Osteoblast (primary cell): ENCODE results near the gene IL1F10. TPM values are rescaled to one million over a fixed set of nuclear protein-coding genes. Genes with fewer than 3 reads are reported as not detected.
A peak's percentile ranks its signal among the peaks of the same experiment; 100 is the strongest.

Experiments
- DNase-seq: peaks from one replicate; pipeline ENCODE4 v3.0.0; 2011; ENCODE audit warnings: low spot score, mixed read lengths; ENCODE audit not compliant: insufficient read length; ENCODE audit errors: missing footprints
- H2AFZ ChIP-seq: 2 replicates; pipeline ENCODE4 v1.6.0; 2011; ENCODE audit warnings: mild to moderate bottlenecking, low read length
- H3K27ac ChIP-seq: 2 replicates; pipeline ENCODE4 v1.5.1; 2011; ENCODE audit warnings: mild to moderate bottlenecking, low read depth, low read length, moderate library complexity
- H3K27me3 ChIP-seq: 2 replicates; pipeline ENCODE4 v1.6.0; 2012; ENCODE audit warnings: mild to moderate bottlenecking, control low read depth, inconsistent platforms, low read length, moderate library complexity; ENCODE audit not compliant: insufficient read depth
- H3K36me3 ChIP-seq: 2 replicates; pipeline ENCODE4 v1.5.1; 2011; ENCODE audit warnings: mild to moderate bottlenecking, low read length, control low read depth, moderate library complexity; ENCODE audit not compliant: insufficient read depth
- H3K4me1 ChIP-seq: 2 replicates; pipeline ENCODE4 v1.5.1; 2011; ENCODE audit warnings: mild to moderate bottlenecking, low read length, control low read depth, moderate library complexity; ENCODE audit not compliant: insufficient read depth
- H3K4me2 ChIP-seq: 2 replicates; pipeline ENCODE4 v1.6.0; 2011; ENCODE audit warnings: mild to moderate bottlenecking, low read length; ENCODE audit not compliant: insufficient read depth
- H3K4me3 ChIP-seq: fragments of 200-600 bp; sonication (generic); 3 replicates; pipeline ENCODE4 v1.5.1; 2012; ENCODE audit warnings: mild to moderate bottlenecking, low read length, inconsistent platforms; ENCODE audit not compliant: insufficient read depth
- H3K79me2 ChIP-seq: 2 replicates; pipeline ENCODE4 v1.6.0; 2012; ENCODE audit warnings: mild to moderate bottlenecking, low read length, control low read depth, inconsistent platforms; ENCODE audit not compliant: insufficient read depth
- H3K9me3 ChIP-seq: 2 replicates; pipeline ENCODE4 v1.5.1; 2011; ENCODE audit warnings: low read depth, low read length, control low read depth
- H4K20me1 ChIP-seq: 2 replicates; pipeline ENCODE4 v1.6.0; 2012; ENCODE audit warnings: mild to moderate bottlenecking, low read length, control low read depth; ENCODE audit not compliant: insufficient read depth
- total RNA-seq: library from RNA; depleted of rRNA; stranded (reverse); fragments of >200 nt; gene quantifications from 2 replicates; pipeline ENCODE4 v1.2.3, GENCODE V29; 2012
- TF ChIP-seq, protein P1 (sequence below): IDR thresholded peaks from 2 replicates; pipeline ENCODE4 v1.5.1; 2011; ENCODE audit warnings: mild to moderate bottlenecking, low read depth, low read length, moderate library complexity; ENCODE audit errors: extremely low read depth

The IL1F10 gene
- total RNA-seq, 1 donor = not detected

GRCh38 chr2:113084249-113085000, 16.7 kb downstream of the IL1F10 start:
- Histone ChIP-seq H3K4me1 (no peaks in the 10 kb centered on the region), H4K20me1 (no peaks in the 10 kb centered on the region), H3K27ac (no peak overlapping the region), H3K4me2 (no peak overlapping the region), H2AFZ (no peak overlapping the region), H3K27me3 (peaks cover 27% of the 10 kb centered on the region), H3K79me2 (no peaks in the 10 kb centered on the region), H3K9me3 (no peaks in the 10 kb centered on the region), H3K36me3 (no peaks in the 10 kb centered on the region), H3K4me3 (no peak overlapping the region)
- no peak for DNase-seq
- TF ChIP-seq, protein P1, sequence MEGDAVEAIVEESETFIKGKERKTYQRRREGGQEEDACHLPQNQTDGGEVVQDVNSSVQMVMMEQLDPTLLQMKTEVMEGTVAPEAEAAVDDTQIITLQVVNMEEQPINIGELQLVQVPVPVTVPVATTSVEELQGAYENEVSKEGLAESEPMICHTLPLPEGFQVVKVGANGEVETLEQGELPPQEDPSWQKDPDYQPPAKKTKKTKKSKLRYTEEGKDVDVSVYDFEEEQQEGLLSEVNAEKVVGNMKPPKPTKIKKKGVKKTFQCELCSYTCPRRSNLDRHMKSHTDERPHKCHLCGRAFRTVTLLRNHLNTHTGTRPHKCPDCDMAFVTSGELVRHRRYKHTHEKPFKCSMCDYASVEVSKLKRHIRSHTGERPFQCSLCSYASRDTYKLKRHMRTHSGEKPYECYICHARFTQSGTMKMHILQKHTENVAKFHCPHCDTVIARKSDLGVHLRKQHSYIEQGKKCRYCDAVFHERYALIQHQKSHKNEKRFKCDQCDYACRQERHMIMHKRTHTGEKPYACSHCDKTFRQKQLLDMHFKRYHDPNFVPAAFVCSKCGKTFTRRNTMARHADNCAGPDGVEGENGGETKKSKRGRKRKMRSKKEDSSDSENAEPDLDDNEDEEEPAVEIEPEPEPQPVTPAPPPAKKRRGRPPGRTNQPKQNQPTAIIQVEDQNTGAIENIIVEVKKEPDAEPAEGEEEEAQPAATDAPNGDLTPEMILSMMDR = peak; percentile 53

DNA sequence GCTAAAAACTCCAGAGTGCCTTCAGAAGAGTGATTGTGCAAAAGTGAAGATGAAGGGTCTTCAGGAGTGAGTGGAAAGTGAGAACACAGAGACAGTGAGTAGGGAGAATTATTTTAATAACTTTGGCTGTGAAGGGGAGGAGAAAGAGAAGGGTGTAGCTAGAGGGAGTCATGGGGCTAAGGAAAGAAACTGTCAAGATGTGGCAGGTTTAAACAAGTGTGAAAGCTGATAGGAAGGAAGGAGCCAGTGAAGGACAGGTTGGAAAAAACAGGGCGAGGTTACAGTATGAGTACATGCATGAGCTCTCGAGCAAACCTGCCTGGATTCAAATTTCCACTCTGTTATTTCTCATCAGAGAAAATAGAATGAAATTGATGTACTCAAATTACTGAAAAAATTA, 17.8 kb downstream of the IL1F10 start:
- no peak overlapping the region for H3K4me2 ChIP-seq
- peaks cover 29% of the 10 kb centered on the region for H3K27me3 ChIP-seq
- no peaks in the 10 kb centered on the region for H3K79me2 ChIP-seq
- no peaks in the 10 kb centered on the region for H3K4me1 ChIP-seq
- H3K27ac ChIP-seq = no peak overlapping the region
- no peaks in the 10 kb centered on the region for H3K9me3 ChIP-seq
- no peak for DNase-seq
- H2AFZ ChIP-seq = no peak overlapping the region
- no peak overlapping the region for H3K4me3 ChIP-seq
- H3K36me3 ChIP-seq = no peaks in the 10 kb centered on the region
- TF ChIP-seq, protein P1 = no peak
- H4K20me1 ChIP-seq = no peaks in the 10 kb centered on the region

GRCh38 chr2:113088213-113088992, 20.6 kb downstream of the IL1F10 start:
- H3K4me2 ChIP-seq = no peak overlapping the region
- TF ChIP-seq, protein P1 = no peak

DNA sequence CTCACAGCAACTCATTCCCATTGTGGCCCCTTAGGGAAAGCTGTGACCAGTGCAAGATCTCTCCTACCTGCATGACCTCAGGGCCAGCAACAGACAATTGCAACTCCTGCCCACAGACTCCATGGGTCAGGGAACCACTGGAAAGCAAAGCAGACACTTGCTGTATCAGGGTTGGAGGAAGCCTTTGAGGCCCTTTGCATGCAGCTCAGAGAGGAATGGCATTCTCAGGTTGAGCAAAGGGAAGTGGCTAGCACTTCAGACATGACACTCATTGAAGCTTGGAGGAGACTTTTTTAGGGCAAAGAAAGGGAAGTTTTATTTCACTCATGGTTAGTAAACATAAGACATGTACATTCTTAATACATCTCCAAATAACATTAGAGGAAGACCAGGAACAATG, 22.1 kb downstream of the IL1F10 start:
- no peaks in the 10 kb centered on the region for H3K4me1 ChIP-seq
- no peaks in the 10 kb centered on the region for H3K79me2 ChIP-seq
- H3K4me2 ChIP-seq = no peak overlapping the region
- no peaks in the 10 kb centered on the region for H4K20me1 ChIP-seq
- no peaks in the 10 kb centered on the region for H3K9me3 ChIP-seq
- TF ChIP-seq, protein P1 = no peak
- no peak overlapping the region for H3K4me3 ChIP-seq
- no peak for DNase-seq
- H3K27me3 ChIP-seq = peaks cover 28% of the 10 kb centered on the region
- H3K36me3 ChIP-seq = no peaks in the 10 kb centered on the region
- H2AFZ ChIP-seq = no peak overlapping the region
- H3K27ac ChIP-seq = no peak overlapping the region

More at GRCh38 chr2:113088213-113088992, 20.6 kb downstream of the IL1F10 start:
- Histone ChIP-seq H3K4me1 (no peaks in the 10 kb centered on the region), H3K9me3 (no peaks in the 10 kb centered on the region), H3K36me3 (no peaks in the 10 kb centered on the region), H3K27ac (no peak overlapping the region), H3K27me3 (peaks cover 34% of the 10 kb centered on the region), H3K4me3 (no peak overlapping the region), H2AFZ (no peak overlapping the region), H3K79me2 (no peaks in the 10 kb centered on the region), H4K20me1 (no peaks in the 10 kb centered on the region)
- DNase-seq = no peak
